NB4 (cell line): ENCODE data around the gene FRAS1.

Experiments used
- MYC ChIP-seq: IDR thresholded peaks from 2 replicates; pipeline ENCODE4 v1.6.1; 2011; ENCODE audit warnings: low read depth, low read length
- POLR2A ChIP-seq: IDR thresholded peaks from 2 replicates; pipeline ENCODE4 v1.6.1; 2011; ENCODE audit warnings: mild to moderate bottlenecking; ENCODE audit not compliant: insufficient read length; ENCODE audit errors: extremely low read depth

- TF ChIP-seq MYC (no peak), POLR2A (no peak)
Observed at GRCh38 chr4:78155616-78156105, 98.5 kb downstream of the FRAS1 start.
